Neural cell (in vitro differentiated cells): Measurements from ENCODE around the gene MMP1. TPM values are rescaled to one million over a fixed set of nuclear protein-coding genes. Genes with fewer than 3 reads are reported as not detected.

Experiments
- H2AFZ ChIP-seq: fragments of 200-600, 300-800 bp; sonication (generic), shearing (Covaris generic); 2 replicates; pipeline ENCODE4 v1.6.0; 2014; ENCODE audit warnings: low read depth, mild to moderate bottlenecking, antibody characterized with exemption, low read length, moderate library complexity
- H3F3A ChIP-seq: fragments of 200-600 bp; shearing (Covaris generic); 2 replicates; pipeline ENCODE4 v1.6.1; 2016; ENCODE audit warnings: mild to moderate bottlenecking, moderate library complexity, mixed read lengths, antibody characterized with exemption, low read length; ENCODE audit not compliant: insufficient read depth, poor library complexity, severe bottlenecking
- H3K27ac ChIP-seq: fragments of 200-600, 300-800 bp; sonication (generic), shearing (Covaris generic); 2 replicates; pipeline ENCODE4 v1.5.1; 2014; ENCODE audit warnings: mild to moderate bottlenecking, low read length, moderate library complexity
- H3K27me3 ChIP-seq: fragments of 300-800, 200-600 bp; sonication (generic), shearing (Covaris generic); 2 replicates; pipeline ENCODE4 v1.6.0; 2014; ENCODE audit warnings: mild to moderate bottlenecking, low read depth, low read length, moderate library complexity; ENCODE audit not compliant: insufficient read depth
- H3K36me3 ChIP-seq: fragments of 300-800, 200-600 bp; sonication (generic), shearing (Covaris generic); 2 replicates; pipeline ENCODE4 v1.5.1; 2014; ENCODE audit warnings: mild to moderate bottlenecking, antibody characterized with exemption, low read length, moderate library complexity; ENCODE audit not compliant: insufficient read depth
- H3K4me2 ChIP-seq: fragments of 300-800, 200-600 bp; sonication (generic), shearing (Covaris generic); 2 replicates; pipeline ENCODE4 v1.6.0; 2014; ENCODE audit warnings: mild to moderate bottlenecking, low read length
- H3K4me3 ChIP-seq: fragments of 300-800, 200-600 bp; sonication (generic), shearing (Covaris generic); 2 replicates; pipeline ENCODE4 v1.5.1; 2014; ENCODE audit warnings: mild to moderate bottlenecking, low read length, moderate library complexity
- H3K79me2 ChIP-seq: fragments of 200-600 bp; shearing (Covaris generic); replicated peaks from 2 replicates; pipeline ENCODE4 v1.6.0; 2014; ENCODE audit warnings: mild to moderate bottlenecking, low read length, moderate library complexity; ENCODE audit not compliant: insufficient read depth
- H3K9ac ChIP-seq: fragments of 300-800, 200-600 bp; sonication (generic), shearing (Covaris generic); 2 replicates; pipeline ENCODE4 v1.6.1; 2016; ENCODE audit warnings: mild to moderate bottlenecking, low read length, mixed read lengths
- H3K9me2 ChIP-seq: fragments of 200-600 bp; shearing (Covaris generic); 2 replicates; pipeline ENCODE4 v1.6.1; 2016; ENCODE audit warnings: mild to moderate bottlenecking, low read length, mixed read lengths; ENCODE audit not compliant: insufficient read depth
- H3K9me3 ChIP-seq: fragments of 200-600, 300-800 bp; sonication (generic), shearing (Covaris generic); 2 replicates; pipeline ENCODE4 v1.6.1; 2016; ENCODE audit warnings: mild to moderate bottlenecking, mixed run types, low read length, moderate library complexity, mixed read lengths
- H4K20me1 ChIP-seq: fragments of 200-600 bp; shearing (Covaris generic); 2 replicates; pipeline ENCODE4 v1.6.1; 2016; ENCODE audit warnings: mild to moderate bottlenecking, mixed run types; ENCODE audit not compliant: insufficient read depth
- CTCF ChIP-seq: fragments of 450-650 bp; IDR thresholded peaks from 2 replicates; pipeline ENCODE4 v1.5.1; 2014; ENCODE audit warnings: antibody characterized with exemption, mild to moderate bottlenecking, moderate library complexity; ENCODE audit not compliant: poor library complexity, severe bottlenecking
- EP300 ChIP-seq: fragments of 450-650 bp; conservative IDR thresholded peaks from 2 replicates; pipeline ENCODE4 v1.6.1; 2014; ENCODE audit warnings: antibody characterized with exemption, mild to moderate bottlenecking, moderate library complexity; ENCODE audit not compliant: poor library complexity, severe bottlenecking
- EZH2 ChIP-seq: fragments of 200-600, 300-800 bp; shearing (Covaris generic), sonication (generic); IDR thresholded peaks from 2 replicates; pipeline ENCODE4 v1.6.1; 2014; ENCODE audit warnings: antibody characterized with exemption, low read length, borderline replicate concordance, mild to moderate bottlenecking; ENCODE audit not compliant: insufficient read depth, poor library complexity, severe bottlenecking
- MXI1 ChIP-seq: fragments of 450-650 bp; conservative IDR thresholded peaks from 2 replicates; pipeline ENCODE4 v1.6.1; 2014; ENCODE audit warnings: antibody characterized with exemption, mild to moderate bottlenecking; ENCODE audit not compliant: poor library complexity, severe bottlenecking
- POLR2AphosphoS5 ChIP-seq: IDR thresholded peaks from 2 replicates; pipeline ENCODE4 v1.6.1; 2012
- RAD21 ChIP-seq: fragments of 450-650 bp; conservative IDR thresholded peaks from 2 replicates; pipeline ENCODE4 v1.6.1; 2014; ENCODE audit warnings: antibody characterized with exemption, mild to moderate bottlenecking, moderate library complexity
- REST ChIP-seq: IDR thresholded peaks from 2 replicates; pipeline ENCODE4 v1.6.1; 2012; ENCODE audit warnings: borderline replicate concordance
- SMC3 ChIP-seq: fragments of 450-650 bp; conservative IDR thresholded peaks from 2 replicates; pipeline ENCODE4 v1.6.1; 2014; ENCODE audit warnings: antibody characterized with exemption, mild to moderate bottlenecking, moderate library complexity; ENCODE audit not compliant: poor library complexity
- TAF1 ChIP-seq: IDR thresholded peaks from 2 replicates; pipeline ENCODE4 v1.6.1; 2012; ENCODE audit warnings: low read depth
- polyA plus RNA-seq: library from polyadenylated mRNA; depleted of rRNA; stranded (reverse); fragments of >200 nt; gene quantifications from 2 replicates; pipeline ENCODE4 v1.2.3, GENCODE V29; 2014

MMP1 gene
- polyA plus RNA-seq, 1 donor from 2014 or later: not detected

GRCh38 chr11:102773386-102773785 lies 24.6 kb downstream of the MMP1 start:
- Histone ChIP-seq H3K27me3 (no peaks in the 10 kb centered on the region), H2AFZ (no peak overlapping the region), H3K9ac (no peak overlapping the region), H3K4me2 (no peak overlapping the region), H3K79me2 (no peaks in the 10 kb centered on the region), H3K27ac (no peak overlapping the region), H3K4me3 (no peak overlapping the region), H4K20me1 (no peaks in the 10 kb centered on the region), H3K9me3 (no peaks in the 10 kb centered on the region), H3F3A (no peaks in the 10 kb centered on the region), H3K36me3 (no peaks in the 10 kb centered on the region), H3K9me2 (no peaks in the 10 kb centered on the region)
- no peak for TF ChIP-seq CTCF
- no peak for TF ChIP-seq POLR2AphosphoS5
- TF ChIP-seq EP300: no peak
- no peak for TF ChIP-seq TAF1
- no peak for TF ChIP-seq SMC3
- no peak for TF ChIP-seq MXI1
- no peak for TF ChIP-seq REST
- no peak for TF ChIP-seq RAD21
- TF ChIP-seq EZH2: no peak

GRCh38 chr11:102771351-102771750 lies 26.6 kb downstream of the MMP1 start:
- H3F3A ChIP-seq: no peaks in the 10 kb centered on the region
- no peaks in the 10 kb centered on the region for H4K20me1 ChIP-seq
- TF ChIP-seq TAF1 (no peak), RAD21 (no peak), EP300 (no peak), EZH2 (no peak), REST (no peak), SMC3 (no peak)
- H3K4me2 ChIP-seq: no peak overlapping the region
- H2AFZ ChIP-seq: no peak overlapping the region
- H3K27me3 ChIP-seq: no peaks in the 10 kb centered on the region
- no peak overlapping the region for H3K4me3 ChIP-seq
- no peak overlapping the region for H3K27ac ChIP-seq
- no peaks in the 10 kb centered on the region for H3K36me3 ChIP-seq
- no peaks in the 10 kb centered on the region for H3K9me2 ChIP-seq
- H3K9me3 ChIP-seq: no peaks in the 10 kb centered on the region
- no peaks in the 10 kb centered on the region for H3K79me2 ChIP-seq
- H3K9ac ChIP-seq: no peak overlapping the region
